Nephron (organoid): ENCODE measurements around the gene TSPAN5.

Experiments used
- H3K27ac Mint-ChIP-seq, 3 experiments: 2 replicates each; pipeline ENCODE4 v1.8.0; 2020; ENCODE audit warnings: mixed read lengths in 3 of 3, mild to moderate bottlenecking in 2 of 3, moderate library complexity in 1 of 3
- H3K27me3 Mint-ChIP-seq: 2 replicates; pipeline ENCODE4 v1.8.0; 2021; ENCODE audit warnings: low read depth, mild to moderate bottlenecking, moderate library complexity, mixed read lengths
- H3K36me3 Mint-ChIP-seq: 2 replicates; pipeline ENCODE4 v1.8.0; 2020; ENCODE audit warnings: low read depth, mixed read lengths
- H3K4me1 Mint-ChIP-seq: 2 replicates; pipeline ENCODE4 v1.8.0; 2020; ENCODE audit warnings: mixed read lengths
- H3K4me3 Mint-ChIP-seq, 3 experiments: 2 replicates each; pipeline ENCODE4 v1.8.0; 2020; ENCODE audit warnings: mild to moderate bottlenecking in 3 of 3, mixed read lengths in 3 of 3, moderate library complexity in 2 of 3
- H3K9me3 Mint-ChIP-seq: 2 replicates; pipeline ENCODE4 v1.8.0; 2020; ENCODE audit warnings: mixed read lengths
- TF ChIP-seq, protein P1 (sequence below), 3 experiments: fragments of 200-600 bp; sonication (generic); IDR thresholded peaks; one replicate each; pipeline ENCODE4 v1.5.0; 2021; ENCODE audit warnings: antibody characterized with exemption in 3 of 3; ENCODE audit not compliant: unreplicated experiment in 3 of 3

Gene TSPAN5

DNA sequence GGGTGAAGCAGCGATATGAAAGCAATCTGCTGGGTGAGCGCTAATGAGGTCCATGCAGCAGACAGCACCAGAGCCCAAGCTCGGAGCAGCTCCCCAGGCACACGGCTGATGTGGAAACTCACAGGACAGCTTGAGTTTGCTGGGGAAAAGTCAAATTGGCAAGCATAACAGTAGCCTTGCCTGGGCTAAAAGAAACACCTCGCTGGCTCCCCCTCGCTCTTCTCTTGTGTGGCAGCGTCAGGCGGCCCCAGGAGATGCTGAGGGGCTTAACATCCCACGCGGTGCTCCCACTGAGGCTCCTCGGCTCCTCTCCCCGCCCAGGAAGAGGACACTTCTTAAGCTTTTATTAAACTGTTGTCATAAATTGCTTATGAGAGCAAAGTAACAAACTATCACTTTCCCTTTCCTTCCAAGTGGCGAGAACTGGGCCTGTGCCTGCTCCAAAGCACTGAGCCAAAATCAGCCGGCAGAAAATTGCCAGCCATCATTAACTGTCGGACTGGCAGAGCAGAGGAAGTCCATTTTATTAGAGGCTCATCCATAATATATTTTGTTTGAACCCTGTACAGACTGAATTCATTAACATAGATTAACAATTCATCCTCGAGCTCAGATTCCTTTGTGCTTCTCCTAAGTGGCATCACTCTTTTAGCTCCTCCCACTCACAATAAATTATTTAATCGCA, 111.4 kb downstream of the TSPAN5 start:
- H3K27me3 Mint-ChIP-seq = no peaks in the 10 kb centered on the region
- TF ChIP-seq, protein P1, sequence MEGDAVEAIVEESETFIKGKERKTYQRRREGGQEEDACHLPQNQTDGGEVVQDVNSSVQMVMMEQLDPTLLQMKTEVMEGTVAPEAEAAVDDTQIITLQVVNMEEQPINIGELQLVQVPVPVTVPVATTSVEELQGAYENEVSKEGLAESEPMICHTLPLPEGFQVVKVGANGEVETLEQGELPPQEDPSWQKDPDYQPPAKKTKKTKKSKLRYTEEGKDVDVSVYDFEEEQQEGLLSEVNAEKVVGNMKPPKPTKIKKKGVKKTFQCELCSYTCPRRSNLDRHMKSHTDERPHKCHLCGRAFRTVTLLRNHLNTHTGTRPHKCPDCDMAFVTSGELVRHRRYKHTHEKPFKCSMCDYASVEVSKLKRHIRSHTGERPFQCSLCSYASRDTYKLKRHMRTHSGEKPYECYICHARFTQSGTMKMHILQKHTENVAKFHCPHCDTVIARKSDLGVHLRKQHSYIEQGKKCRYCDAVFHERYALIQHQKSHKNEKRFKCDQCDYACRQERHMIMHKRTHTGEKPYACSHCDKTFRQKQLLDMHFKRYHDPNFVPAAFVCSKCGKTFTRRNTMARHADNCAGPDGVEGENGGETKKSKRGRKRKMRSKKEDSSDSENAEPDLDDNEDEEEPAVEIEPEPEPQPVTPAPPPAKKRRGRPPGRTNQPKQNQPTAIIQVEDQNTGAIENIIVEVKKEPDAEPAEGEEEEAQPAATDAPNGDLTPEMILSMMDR (IDR thresholded peaks at IDR 0.05; ENCODE audit: unreplicated experiment in 3 of 3) = no peak
- peak overlapping the region; percentile 73 to 93 (median 92) for H3K27ac Mint-ChIP-seq
- H3K4me1 Mint-ChIP-seq = peaks cover 12% of the 10 kb centered on the region
- peaks cover 14% of the 10 kb centered on the region for H3K36me3 Mint-ChIP-seq
- peaks cover 19% of the 10 kb centered on the region for H3K9me3 Mint-ChIP-seq
- peak overlapping the region in 2 of 3 experiments; percentile 64 to 66 for H3K4me3 Mint-ChIP-seq

DNA sequence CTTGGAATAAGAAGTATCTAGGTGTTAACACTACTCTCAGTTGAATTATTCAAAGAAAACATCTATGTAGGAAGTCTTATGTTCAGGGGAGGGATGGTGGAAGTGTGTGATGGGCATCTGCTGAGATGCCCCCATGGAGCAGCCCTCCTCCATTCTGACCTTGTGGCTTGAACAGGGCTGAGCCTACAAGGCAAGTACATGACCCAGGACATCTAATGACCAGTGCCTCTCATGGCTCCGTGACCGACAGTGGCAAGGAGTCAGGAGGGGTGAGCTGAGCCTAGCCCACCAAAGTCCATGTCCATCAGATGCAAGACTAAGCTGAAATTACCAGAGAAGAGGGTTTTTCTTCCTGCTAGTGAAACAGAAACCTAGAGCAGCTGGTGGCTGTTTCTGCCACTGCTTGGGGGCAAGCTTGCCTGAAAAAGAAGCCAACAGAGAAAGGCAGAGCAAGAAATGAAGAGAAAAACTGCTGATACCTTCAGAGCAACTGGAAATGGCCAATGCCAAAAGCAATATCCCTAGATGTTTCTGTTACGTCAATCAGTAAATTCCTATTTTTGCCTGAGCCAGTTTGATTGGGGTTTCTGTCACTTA, 113.5 kb downstream of the TSPAN5 start:
- Mint-ChIP-seq H3K4me1 (peaks cover 12% of the 10 kb centered on the region), H3K36me3 (no peaks in the 10 kb centered on the region), H3K4me3 (no peak overlapping the region), H3K27me3 (no peaks in the 10 kb centered on the region), H3K27ac (no peak overlapping the region), H3K9me3 (peaks cover 2% of the 10 kb centered on the region)
- TF ChIP-seq, protein P1 (IDR thresholded peaks at IDR 0.05; ENCODE audit: unreplicated experiment in 3 of 3) = no peak

DNA sequence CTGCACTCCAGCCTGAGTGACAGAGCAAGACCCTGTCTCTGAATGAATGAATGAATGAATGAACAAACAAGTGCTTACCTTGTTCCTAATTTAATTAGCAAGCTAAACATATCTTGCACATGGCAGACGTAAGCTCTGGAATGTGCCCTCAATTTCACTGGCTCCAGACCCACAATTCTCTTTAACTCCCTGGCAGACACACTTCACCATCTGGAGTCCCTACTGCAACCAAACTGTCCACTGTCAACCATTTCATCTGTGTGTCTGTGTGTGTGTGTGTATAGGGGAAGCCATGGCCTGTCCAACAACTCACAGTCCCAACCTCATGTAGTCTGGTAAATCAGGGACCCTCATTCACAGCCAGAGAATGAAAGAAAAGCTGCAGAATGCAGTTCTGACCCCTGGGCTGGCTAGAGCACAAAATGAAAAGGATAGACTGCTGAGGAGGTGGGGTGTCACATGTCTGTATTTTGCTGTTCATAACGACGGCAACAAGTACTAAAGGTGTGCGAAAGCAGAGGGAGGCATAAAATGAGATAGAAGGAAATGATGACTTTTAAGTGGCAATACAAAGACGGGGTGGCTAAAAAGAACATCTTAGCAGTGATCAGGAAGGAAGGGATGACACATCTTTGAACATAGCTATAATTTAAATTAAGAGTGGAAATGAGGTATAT, 114.1 kb downstream of the TSPAN5 start:
- Mint-ChIP-seq H3K27me3 (no peaks in the 10 kb centered on the region), H3K27ac (peak overlapping the region in 1 of 3 experiments; percentile 13)

DNA sequence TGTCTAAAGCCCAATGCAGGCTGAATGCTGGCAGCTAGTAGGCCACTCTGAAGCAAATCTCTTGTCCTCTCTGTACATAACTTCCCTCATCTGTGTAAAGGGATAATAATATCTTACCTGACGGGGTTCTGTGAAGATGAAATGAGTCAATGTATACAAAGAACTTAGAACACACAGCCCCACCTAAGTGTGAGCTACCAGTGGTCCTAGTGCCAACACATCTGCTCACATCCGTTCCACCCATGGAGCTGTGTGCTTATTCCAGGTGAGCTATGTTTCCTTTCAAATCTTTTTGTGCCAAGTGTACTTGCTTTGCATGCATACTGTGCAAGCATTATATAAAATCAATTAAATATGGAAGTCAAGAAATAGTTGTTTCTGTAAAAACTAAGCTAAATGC, 116.4 kb downstream of the TSPAN5 start:
- no peaks in the 10 kb centered on the region for H3K36me3 Mint-ChIP-seq
- H3K9me3 Mint-ChIP-seq = no peaks in the 10 kb centered on the region
- no peak overlapping the region for H3K27ac Mint-ChIP-seq
- peaks cover 8% of the 10 kb centered on the region for H3K4me1 Mint-ChIP-seq
- TF ChIP-seq, protein P1 (IDR thresholded peaks at IDR 0.05; ENCODE audit: unreplicated experiment in 3 of 3) = no peak
- H3K27me3 Mint-ChIP-seq = no peaks in the 10 kb centered on the region
- H3K4me3 Mint-ChIP-seq = no peak overlapping the region

More for the DNA sequence above, 114.1 kb downstream of the TSPAN5 start:
- TF ChIP-seq, protein P1 (IDR thresholded peaks at IDR 0.05; ENCODE audit: unreplicated experiment in 3 of 3) = no peak
- H3K4me3 Mint-ChIP-seq = no peak overlapping the region
- no peaks in the 10 kb centered on the region for H3K9me3 Mint-ChIP-seq
- no peaks in the 10 kb centered on the region for H3K36me3 Mint-ChIP-seq
- H3K4me1 Mint-ChIP-seq = peaks cover 12% of the 10 kb centered on the region

DNA sequence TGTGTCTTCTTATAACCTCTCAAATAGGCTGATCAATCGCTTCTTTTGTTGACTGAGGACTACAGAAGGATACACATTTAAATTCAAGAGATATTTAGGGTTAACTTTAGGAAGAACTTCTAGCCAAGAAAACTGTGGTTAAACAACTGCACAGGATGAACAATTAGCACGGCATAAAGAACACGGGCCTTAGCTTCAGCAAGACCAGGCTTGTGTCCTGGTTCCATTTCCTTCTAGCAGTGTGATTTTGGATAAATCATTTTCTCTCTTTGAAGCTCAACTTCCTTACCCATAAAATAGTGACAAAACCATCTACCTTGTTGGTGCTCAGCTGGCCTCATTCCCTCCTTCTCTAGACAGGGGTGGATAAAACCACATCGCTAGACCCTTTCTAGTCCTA, 117.6 kb downstream of the TSPAN5 start:
- Mint-ChIP-seq H3K27ac (no peak overlapping the region), H3K9me3 (peaks cover 2% of the 10 kb centered on the region), H3K4me3 (no peak overlapping the region), H3K4me1 (no peaks in the 10 kb centered on the region), H3K36me3 (no peaks in the 10 kb centered on the region), H3K27me3 (no peaks in the 10 kb centered on the region)
- TF ChIP-seq, protein P1 (IDR thresholded peaks at IDR 0.05; ENCODE audit: unreplicated experiment in 3 of 3) = no peak
